ENCODE measurements around the gene EEIG1.

GRCh38 chr9:127982912-127983311 is 2.1 kb upstream of the EEIG1 start:
- no peak for TF ChIP-seq CTCF (conservative IDR thresholded peaks at IDR 0.05; ENCODE audit: low read length)
- no peak for TF ChIP-seq EZH2phosphoT487 (IDR thresholded peaks at IDR 0.05; ENCODE audit: borderline replicate concordance)
